Measurements from ENCODE around the gene CDC73.

- no peak for TF ChIP-seq ARNTL (CRISPR knock-in tag; IDR thresholded peaks at IDR 0.05; ENCODE audit: borderline replicate concordance, low read depth)
- no peak for TF ChIP-seq ZC3H10 (CRISPR knock-in tag; IDR thresholded peaks at IDR 0.05)
- no peak for TF ChIP-seq OSR1 (CRISPR knock-in tag; IDR thresholded peaks at IDR 0.05)
- TF ChIP-seq ZFP3 (CRISPR knock-in tag; IDR thresholded peaks at IDR 0.05): no peak
- no peak for TF ChIP-seq POU6F1 (CRISPR knock-in tag; IDR thresholded peaks at IDR 0.05; ENCODE audit: borderline replicate concordance, low read depth)
- TF ChIP-seq, protein P1, sequence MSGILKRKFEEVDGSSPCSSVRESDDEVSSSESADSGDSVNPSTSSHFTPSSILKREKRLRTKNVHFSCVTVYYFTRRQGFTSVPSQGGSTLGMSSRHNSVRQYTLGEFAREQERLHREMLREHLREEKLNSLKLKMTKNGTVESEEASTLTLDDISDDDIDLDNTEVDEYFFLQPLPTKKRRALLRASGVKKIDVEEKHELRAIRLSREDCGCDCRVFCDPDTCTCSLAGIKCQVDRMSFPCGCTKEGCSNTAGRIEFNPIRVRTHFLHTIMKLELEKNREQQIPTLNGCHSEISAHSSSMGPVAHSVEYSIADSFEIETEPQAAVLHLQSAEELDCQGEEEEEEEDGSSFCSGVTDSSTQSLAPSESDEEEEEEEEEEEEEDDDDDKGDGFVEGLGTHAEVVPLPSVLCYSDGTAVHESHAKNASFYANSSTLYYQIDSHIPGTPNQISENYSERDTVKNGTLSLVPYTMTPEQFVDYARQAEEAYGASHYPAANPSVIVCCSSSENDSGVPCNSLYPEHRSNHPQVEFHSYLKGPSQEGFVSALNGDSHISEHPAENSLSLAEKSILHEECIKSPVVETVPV (CRISPR knock-in tag; IDR thresholded peaks at IDR 0.05): no peak
- TF ChIP-seq ZNF565 (CRISPR knock-in tag; conservative IDR thresholded peaks at IDR 0.05; ENCODE audit: low read depth): no peak
- TF ChIP-seq, protein P2, sequence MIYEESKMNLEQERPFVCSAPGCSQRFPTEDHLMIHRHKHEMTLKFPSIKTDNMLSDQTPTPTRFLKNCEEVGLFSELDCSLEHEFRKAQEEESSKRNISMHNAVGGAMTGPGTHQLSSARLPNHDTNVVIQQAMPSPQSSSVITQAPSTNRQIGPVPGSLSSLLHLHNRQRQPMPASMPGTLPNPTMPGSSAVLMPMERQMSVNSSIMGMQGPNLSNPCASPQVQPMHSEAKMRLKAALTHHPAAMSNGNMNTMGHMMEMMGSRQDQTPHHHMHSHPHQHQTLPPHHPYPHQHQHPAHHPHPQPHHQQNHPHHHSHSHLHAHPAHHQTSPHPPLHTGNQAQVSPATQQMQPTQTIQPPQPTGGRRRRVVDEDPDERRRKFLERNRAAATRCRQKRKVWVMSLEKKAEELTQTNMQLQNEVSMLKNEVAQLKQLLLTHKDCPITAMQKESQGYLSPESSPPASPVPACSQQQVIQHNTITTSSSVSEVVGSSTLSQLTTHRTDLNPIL (CRISPR knock-in tag; IDR thresholded peaks at IDR 0.05; ENCODE audit: low read depth): no peak
- no peak for TF ChIP-seq BACH2 (CRISPR knock-in tag; IDR thresholded peaks at IDR 0.05; ENCODE audit: borderline replicate concordance)
- no peak for TF ChIP-seq RARB (CRISPR knock-in tag; IDR thresholded peaks at IDR 0.05)
- TF ChIP-seq TSHZ2 (CRISPR knock-in tag; IDR thresholded peaks at IDR 0.05): no peak
- no peak for TF ChIP-seq TOX (CRISPR knock-in tag; IDR thresholded peaks at IDR 0.05; ENCODE audit: borderline replicate concordance)
- TF ChIP-seq CSDC2 (CRISPR knock-in tag; IDR thresholded peaks at IDR 0.05): no peak
Observed at GRCh38 chr1:193251950-193252349, 130.1 kb downstream of the CDC73 start.

Data from SK-N-SH treated with all-trans-retinoic acid at 6 μM for 48 hours (cell line).